PC-9 (cell line): ENCODE measurements around the gene ZNRF3.

ENCODE experiments used
- EZH2 ChIP-seq: fragments of 200-600 bp; sonication (generic); IDR thresholded peaks from 2 replicates; pipeline ENCODE4 v1.8.0; 2017; ENCODE audit warnings: antibody characterized with exemption, low read depth
- TF ChIP-seq, protein P1 (sequence below): fragments of 200-600 bp; sonication (generic); conservative IDR thresholded peaks from 2 replicates; pipeline ENCODE4 v1.6.1; 2017; ENCODE audit warnings: mixed run types, antibody characterized with exemption, mild to moderate bottlenecking, moderate library complexity

DNA sequence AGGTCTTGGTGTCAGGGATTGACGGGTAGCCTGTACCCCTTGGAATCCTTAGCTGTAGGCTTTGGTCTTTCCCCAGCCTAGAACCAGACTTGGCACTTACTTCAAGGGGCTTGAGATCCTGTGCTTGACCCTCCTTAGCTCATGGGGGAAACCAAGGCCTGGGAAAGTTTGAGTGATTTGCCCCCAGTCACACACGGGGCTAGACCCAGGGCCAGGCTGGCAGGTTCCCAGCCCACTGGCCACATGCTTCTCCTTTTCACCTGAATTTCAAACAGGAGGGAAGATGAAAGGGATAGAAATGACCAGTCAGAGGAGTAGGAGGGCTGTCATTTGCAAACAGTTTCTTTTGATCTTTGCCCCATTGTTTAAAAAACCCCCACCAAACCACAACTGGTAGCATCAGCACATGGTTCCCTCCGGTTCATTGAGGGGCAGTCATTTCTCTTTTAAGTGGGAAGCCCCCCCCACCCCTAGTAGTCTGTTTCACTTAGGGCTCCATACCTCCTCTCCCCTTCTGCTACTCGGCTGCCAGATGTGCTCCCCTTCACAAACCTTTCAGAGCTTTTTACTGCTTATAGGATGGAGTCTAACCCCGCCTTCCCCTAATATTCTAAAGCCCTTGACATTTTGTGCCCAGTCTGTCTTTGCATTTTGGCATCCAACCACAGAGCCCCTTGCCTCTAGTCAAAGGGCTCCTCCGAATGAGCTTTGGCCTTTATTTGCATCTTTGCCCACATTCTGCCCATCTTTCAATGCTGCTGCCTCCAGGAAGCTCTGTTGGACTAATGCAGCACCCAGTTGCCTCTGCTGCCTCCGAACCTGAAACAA is 37.6 kb downstream of the ZNRF3 start:
- TF ChIP-seq EZH2 = no peak
- TF ChIP-seq, protein P1, sequence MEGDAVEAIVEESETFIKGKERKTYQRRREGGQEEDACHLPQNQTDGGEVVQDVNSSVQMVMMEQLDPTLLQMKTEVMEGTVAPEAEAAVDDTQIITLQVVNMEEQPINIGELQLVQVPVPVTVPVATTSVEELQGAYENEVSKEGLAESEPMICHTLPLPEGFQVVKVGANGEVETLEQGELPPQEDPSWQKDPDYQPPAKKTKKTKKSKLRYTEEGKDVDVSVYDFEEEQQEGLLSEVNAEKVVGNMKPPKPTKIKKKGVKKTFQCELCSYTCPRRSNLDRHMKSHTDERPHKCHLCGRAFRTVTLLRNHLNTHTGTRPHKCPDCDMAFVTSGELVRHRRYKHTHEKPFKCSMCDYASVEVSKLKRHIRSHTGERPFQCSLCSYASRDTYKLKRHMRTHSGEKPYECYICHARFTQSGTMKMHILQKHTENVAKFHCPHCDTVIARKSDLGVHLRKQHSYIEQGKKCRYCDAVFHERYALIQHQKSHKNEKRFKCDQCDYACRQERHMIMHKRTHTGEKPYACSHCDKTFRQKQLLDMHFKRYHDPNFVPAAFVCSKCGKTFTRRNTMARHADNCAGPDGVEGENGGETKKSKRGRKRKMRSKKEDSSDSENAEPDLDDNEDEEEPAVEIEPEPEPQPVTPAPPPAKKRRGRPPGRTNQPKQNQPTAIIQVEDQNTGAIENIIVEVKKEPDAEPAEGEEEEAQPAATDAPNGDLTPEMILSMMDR = no peak
